Neuronal stem cell (in vitro differentiated cells): ENCODE measurements around the gene MICU1.
"Not testable (repeated sequence)": the region's sequence is repeated elsewhere in the genome, so short reads cannot be mapped to it uniquely, and the experiment has no call there.

Experiments
- DNase-seq: peaks from one replicate; pipeline ENCODE4 v3.0.0-alpha.2; 2013; ENCODE audit warnings: low spot score
- H2AFZ ChIP-seq: one replicate; pipeline ENCODE4 v1.6.1; 2013; ENCODE audit warnings: mild to moderate bottlenecking, low read length, inconsistent platforms
- H2AK5ac ChIP-seq: 2 replicates; pipeline ENCODE4 v1.6.1; 2013; ENCODE audit warnings: low read depth, mild to moderate bottlenecking, inconsistent platforms, low read length, moderate library complexity, mixed read lengths
- H2BK120ac ChIP-seq: 2 replicates; pipeline ENCODE4 v1.6.1; 2013; ENCODE audit warnings: low read depth, mild to moderate bottlenecking, inconsistent platforms, low read length, moderate library complexity, mixed read lengths
- H2BK12ac ChIP-seq: one replicate; pipeline ENCODE4 v1.6.1; 2013; ENCODE audit warnings: low read length, inconsistent platforms
- H2BK15ac ChIP-seq: 2 replicates; pipeline ENCODE4 v1.6.1; 2013; ENCODE audit warnings: mild to moderate bottlenecking, low read length, inconsistent platforms, mixed read lengths
- H2BK5ac ChIP-seq: one replicate; pipeline ENCODE4 v1.6.1; 2013; ENCODE audit warnings: inconsistent platforms, mild to moderate bottlenecking, low read length, moderate library complexity
- H3K14ac ChIP-seq: one replicate; pipeline ENCODE4 v1.6.1; 2013; ENCODE audit warnings: low read length, inconsistent platforms
- H3K18ac ChIP-seq: 2 replicates; pipeline ENCODE4 v1.6.1; 2013; ENCODE audit warnings: low read length, inconsistent platforms
- H3K23ac ChIP-seq: 2 replicates; pipeline ENCODE4 v1.6.1; 2013; ENCODE audit warnings: low read depth, mild to moderate bottlenecking, mixed read lengths, low read length, inconsistent platforms; ENCODE audit not compliant: poor library complexity
- H3K27ac ChIP-seq: replicated peaks from 3 replicates; pipeline ENCODE4 v1.5.1; 2013; ENCODE audit warnings: low read length, inconsistent platforms
- H3K27me3 ChIP-seq, 3 experiments: 2 replicates each; pipeline ENCODE4 v1.6.1; 2013; ENCODE audit warnings: low read length in 3 of 3, mild to moderate bottlenecking in 2 of 3, inconsistent platforms in 1 of 3, low read depth in 1 of 3, mixed read lengths in 1 of 3, moderate library complexity in 1 of 3; ENCODE audit not compliant: control insufficient read depth in 3 of 3, insufficient read depth in 3 of 3
- H3K36me3 ChIP-seq, 2 donors: replicated peaks in 1 of 2; 2 replicates each; pipeline ENCODE4 v1.6.1; 2013; ENCODE audit warnings: low read length in 2 of 2; ENCODE audit not compliant: control insufficient read depth in 2 of 2, insufficient read depth in 2 of 2
- H3K4ac ChIP-seq: 2 replicates; pipeline ENCODE4 v1.6.1; 2013; ENCODE audit warnings: inconsistent platforms, mild to moderate bottlenecking, low read length, moderate library complexity
- H3K4me1 ChIP-seq, 2 donors: 1 replicate in 1 of 2; 2 replicates in 1 of 2; pipeline ENCODE4 v1.6.1; 2013; ENCODE audit warnings: low read length in 2 of 2, low read depth in 1 of 2; ENCODE audit not compliant: control insufficient read depth in 2 of 2, insufficient read depth in 1 of 2
- H3K4me2 ChIP-seq: one replicate; pipeline ENCODE4 v1.6.1; 2013; ENCODE audit warnings: mild to moderate bottlenecking, low read length, inconsistent platforms; ENCODE audit not compliant: insufficient read depth, poor library complexity, severe bottlenecking
- H3K4me3 ChIP-seq, 2 donors: 2 replicates each; pipeline ENCODE4 v1.5.1; 2013; ENCODE audit warnings: low read length in 2 of 2, mild to moderate bottlenecking in 2 of 2, inconsistent platforms in 1 of 2, moderate library complexity in 1 of 2
- H3K79me1 ChIP-seq: one replicate; pipeline ENCODE4 v1.6.1; 2013; ENCODE audit warnings: low read depth, mild to moderate bottlenecking, inconsistent platforms, low read length, moderate library complexity
- H3K9ac ChIP-seq: one replicate; pipeline ENCODE4 v1.6.1; 2013; ENCODE audit warnings: mild to moderate bottlenecking, low read depth, low read length, inconsistent platforms; ENCODE audit not compliant: poor library complexity
- H3K9me3 ChIP-seq, 2 donors: replicated peaks in 1 of 2; 2 replicates each; pipeline versions ENCODE3 to v1.6.1; 2013; ENCODE audit warnings: low read length in 2 of 2, mild to moderate bottlenecking in 2 of 2, inconsistent platforms in 1 of 2, low read depth in 1 of 2, mixed read lengths in 1 of 2, moderate library complexity in 1 of 2; ENCODE audit not compliant: control insufficient read depth in 2 of 2, insufficient read depth in 1 of 2
- H4K8ac ChIP-seq: one replicate; pipeline ENCODE4 v1.6.1; 2013; ENCODE audit warnings: low read depth, mild to moderate bottlenecking, inconsistent platforms, low read length, moderate library complexity
- H4K91ac ChIP-seq: one replicate; pipeline ENCODE4 v1.6.1; 2013; ENCODE audit warnings: low read length, low read depth, mild to moderate bottlenecking, inconsistent platforms; ENCODE audit not compliant: poor library complexity
- WGBS, 2 donors: extraction: QIAGEN DNeasy Blood & Tissue Kit; methylation state at CpG; one replicate each; pipeline ENCODE4 v1.1.7; 2013; ENCODE audit warnings: missing lambda C conversion rate in 2 of 2, mixed read lengths in 1 of 2; ENCODE audit not compliant: insufficient read length in 2 of 2, insufficient replicate concordance in 1 of 2; ENCODE audit errors: extremely low coverage in 2 of 2; 5-methylcytosine and 5-hydroxymethylcytosine counted together

The MICU1 gene

GRCh38 chr10:72472306-72472705, 153.6 kb downstream of the MICU1 start:
- Histone ChIP-seq H3K4ac (no peak overlapping the region), H3K4me1 (no peaks in the 10 kb centered on the region), H3K23ac (no peak overlapping the region), H3K9ac (no peak overlapping the region), H3K27me3 (no peaks in the 10 kb centered on the region), H3K27ac (no peak overlapping the region), H3K36me3 (peaks cover 4 to 39% of the 10 kb centered on the region in 2 donors), H2BK12ac (no peak overlapping the region), H3K14ac (no peak overlapping the region), H2AFZ (no peak overlapping the region), H2BK120ac (no peak overlapping the region), H4K8ac (no peak overlapping the region), H3K9me3 (peaks cover 1 to 6% of the 10 kb centered on the region in 2 donors), H4K91ac (no peak overlapping the region), H3K4me2 (no peak overlapping the region), H3K79me1 (no peaks in the 10 kb centered on the region), H2BK15ac (no peak overlapping the region), H3K18ac (no peak overlapping the region), H2BK5ac (no peak overlapping the region), H2AK5ac (no peak overlapping the region), H3K4me3 (no peak overlapping the region)
- WGBS, 2 donors, result no CpG with 5 or more reads among the region's 1 CpG
- DNase-seq, result no peak

GRCh38 chr10:72470666-72471065, 155.2 kb downstream of the MICU1 start:
- H3K4me1 ChIP-seq, result no peaks in the 10 kb centered on the region
- no peak overlapping the region for H3K4me2 ChIP-seq
- WGBS, 2 donors, result no CpG with 5 or more reads among the region's 1 CpG
- H3K4me3 ChIP-seq, result no peak overlapping the region
- peaks cover 1 to 6% of the 10 kb centered on the region in 2 donors for H3K9me3 ChIP-seq
- DNase-seq, result no peak
- no peaks in the 10 kb centered on the region for H3K27me3 ChIP-seq
- no peak overlapping the region for H4K91ac ChIP-seq
- H3K9ac ChIP-seq, result no peak overlapping the region
- H4K8ac ChIP-seq, result no peak overlapping the region
- H2BK12ac ChIP-seq, result no peak overlapping the region
- no peak overlapping the region for H2BK5ac ChIP-seq
- H3K4ac ChIP-seq, result no peak overlapping the region
- no peak overlapping the region for H2AK5ac ChIP-seq
- H2BK15ac ChIP-seq, result no peak overlapping the region
- no peak overlapping the region for H3K23ac ChIP-seq
- H3K27ac ChIP-seq, result no peak overlapping the region
- H3K18ac ChIP-seq, result no peak overlapping the region
- H3K14ac ChIP-seq, result no peak overlapping the region
- H3K36me3 ChIP-seq, result peaks cover 4 to 30% of the 10 kb centered on the region in 2 donors
- no peak overlapping the region for H2BK120ac ChIP-seq
- no peaks in the 10 kb centered on the region for H3K79me1 ChIP-seq
- no peak overlapping the region for H2AFZ ChIP-seq

- H4K8ac ChIP-seq, H2AFZ ChIP-seq, H3K14ac ChIP-seq, DNase-seq, H3K36me3 ChIP-seq, H3K27me3 ChIP-seq, H3K27ac ChIP-seq, H2BK120ac ChIP-seq, H3K23ac ChIP-seq, H3K4me3 ChIP-seq, H3K18ac ChIP-seq, H3K9ac ChIP-seq, H2BK15ac ChIP-seq, H3K4me2 ChIP-seq, H3K4ac ChIP-seq, H2BK12ac ChIP-seq, H3K4me1 ChIP-seq, H2BK5ac ChIP-seq, H2AK5ac ChIP-seq, H3K79me1 ChIP-seq, H3K9me3 ChIP-seq, H4K91ac ChIP-seq: not testable (repeated sequence)
- WGBS, 2 donors, result no CpG with 5 or more reads among the region's 7 CpGs
Observed at GRCh38 chr10:72467064-72467463, 158.8 kb downstream of the MICU1 start.

GRCh38 chr10:72466018-72466417, 159.9 kb downstream of the MICU1 start:
- Histone ChIP-seq H3K4ac (no peak overlapping the region), H3K14ac (no peak overlapping the region), H2AK5ac (no peak overlapping the region), H3K9me3 (peaks cover 1 to 6% of the 10 kb centered on the region in 2 donors), H3K27me3 (no peaks in the 10 kb centered on the region), H2BK120ac (no peak overlapping the region), H2BK15ac (no peak overlapping the region), H4K91ac (no peak overlapping the region), H3K79me1 (no peaks in the 10 kb centered on the region), H3K9ac (no peak overlapping the region), H3K4me3 (no peak overlapping the region), H3K36me3 (peaks cover 0 to 10% of the 10 kb centered on the region in 2 donors), H3K4me2 (no peak overlapping the region), H4K8ac (no peak overlapping the region), H2BK12ac (no peak overlapping the region), H3K27ac (no peak overlapping the region), H3K18ac (no peak overlapping the region), H2BK5ac (no peak overlapping the region), H3K23ac (no peak overlapping the region), H2AFZ (no peak overlapping the region), H3K4me1 (no peaks in the 10 kb centered on the region)
- WGBS, 2 donors, result no CpG with 5 or more reads among the region's 4 CpGs
- DNase-seq, result no peak
